GM18520 (cell line): Measurements from ENCODE around the gene ZNF605.
"Not testable (repeated sequence)": the region's sequence is repeated elsewhere in the genome, so short reads cannot be mapped to it uniquely, and the experiment has no call there.

ENCODE experiments used
- ATAC-seq: cut with Tn5 transposase; IDR thresholded peaks from one replicate; pipeline ENCODE4 v1.9.1; 2021; ENCODE audit not compliant: unreplicated experiment

Gene ZNF605

GRCh38 chr12:132956011-132956788, at the start of gene ZNF605:
ZNF605 (minus strand) TSS chr12:132956306; CDS start chr12:132945635, 10,671 bp downstream.
- ATAC-seq: peak; percentile 90

- ATAC-seq: no peak
Measured at GRCh38 chr12:132998741-132999140, 42.6 kb upstream of the ZNF605 start.

- ATAC-seq: no peak
Measured at GRCh38 chr12:132986885-132987225, 30.7 kb upstream of the ZNF605 start.

GRCh38 chr12:132986001-132986884, 30.1 kb upstream of the ZNF605 start, which contains the start of gene ZNF26:
ZNF26 (plus strand) TSS chr12:132986367; CDS start chr12:132986841, 474 bp downstream.
- ATAC-seq: peak; percentile 98

GRCh38 chr12:132976870-132977269, 20.8 kb upstream of the ZNF605 start:
- not testable (repeated sequence) for ATAC-seq

- ATAC-seq: no peak
Measured at GRCh38 chr12:132972374-132972773, 16.3 kb upstream of the ZNF605 start.

- no peak for ATAC-seq
Measured at GRCh38 chr12:132967736-132968135, 11.6 kb upstream of the ZNF605 start.

- no peak for ATAC-seq
Measured at GRCh38 chr12:132966676-132967415, 10.7 kb upstream of the ZNF605 start.

- no peak for ATAC-seq
Measured at GRCh38 chr12:132965796-132966195, 9.7 kb upstream of the ZNF605 start.

GRCh38 chr12:132963947-132964346, 7.8 kb upstream of the ZNF605 start:
- ATAC-seq: not testable (repeated sequence)

GRCh38 chr12:132961790-132962189, 5.7 kb upstream of the ZNF605 start:
- not testable (repeated sequence) for ATAC-seq

- no peak for ATAC-seq
Measured at GRCh38 chr12:132955094-132956010, 754 bp downstream of the ZNF605 start.

- no peak for ATAC-seq
Measured at GRCh38 chr12:132954471-132955048, 1.5 kb downstream of the ZNF605 start.

GRCh38 chr12:132953771-132954170, 2.3 kb downstream of the ZNF605 start:
- no peak for ATAC-seq

- no peak for ATAC-seq
Measured at GRCh38 chr12:132953163-132953425, 3.0 kb downstream of the ZNF605 start.

- no peak for ATAC-seq
Measured at GRCh38 chr12:132952371-132953162, 3.5 kb downstream of the ZNF605 start.

- no peak for ATAC-seq
Measured at GRCh38 chr12:132951649-132952048, 4.5 kb downstream of the ZNF605 start.

GRCh38 chr12:132950844-132951535, 5.1 kb downstream of the ZNF605 start:
- no peak for ATAC-seq
